Activated CD4-positive, alpha-beta T cell treated with anti-CD3 and anti-CD28 coated beads, Interleukin-2, amount 10 ng/mL, durations not matched to agents 24 days and 14 days (primary cell): Measurements from ENCODE around the gene C20orf204. TPM values are rescaled to one million over a fixed set of nuclear protein-coding genes. Genes with fewer than 3 reads are reported as not detected.
"Not testable (repeated sequence)": the region's sequence is repeated elsewhere in the genome, so short reads cannot be mapped to it uniquely, and the experiment has no call there.

Source experiments
- DNase-seq: peaks from one replicate; pipeline ENCODE4 v3.0.0; 2022
- H3K27ac Mint-ChIP-seq: one replicate; pipeline ENCODE4 v1.8.0; 2022; ENCODE audit warnings: mild to moderate bottlenecking, mixed read lengths
- H3K27me3 Mint-ChIP-seq: one replicate; pipeline ENCODE4 v1.8.0; 2022; ENCODE audit warnings: mixed read lengths
- H3K36me3 Mint-ChIP-seq: one replicate; pipeline ENCODE4 v1.8.0; 2022; ENCODE audit warnings: low read depth, mild to moderate bottlenecking, mixed read lengths
- H3K4me1 Mint-ChIP-seq: one replicate; pipeline ENCODE4 v1.8.0; 2021; ENCODE audit warnings: mixed read lengths
- H3K4me3 Mint-ChIP-seq: one replicate; pipeline ENCODE4 v1.8.0; 2022; ENCODE audit warnings: mild to moderate bottlenecking, moderate library complexity, mixed read lengths
- H3K9me3 Mint-ChIP-seq: one replicate; pipeline ENCODE4 v1.8.0; 2021; ENCODE audit warnings: mixed read lengths
- intact Hi-C: fragments of 100-400 bp; cut with micrococcal nuclease; formaldehyde crosslinking; loops from one replicate; pipeline ENCODE4 v1.15.1; 2023
- total RNA-seq: library from RNA; stranded (reverse); gene quantifications from 2 replicates; pipeline ENCODE4 v1.2.3, GENCODE V29; 2022

The C20orf204 gene
- total RNA-seq, 1 donor from 2014 or later = 6.8 TPM

DNA sequence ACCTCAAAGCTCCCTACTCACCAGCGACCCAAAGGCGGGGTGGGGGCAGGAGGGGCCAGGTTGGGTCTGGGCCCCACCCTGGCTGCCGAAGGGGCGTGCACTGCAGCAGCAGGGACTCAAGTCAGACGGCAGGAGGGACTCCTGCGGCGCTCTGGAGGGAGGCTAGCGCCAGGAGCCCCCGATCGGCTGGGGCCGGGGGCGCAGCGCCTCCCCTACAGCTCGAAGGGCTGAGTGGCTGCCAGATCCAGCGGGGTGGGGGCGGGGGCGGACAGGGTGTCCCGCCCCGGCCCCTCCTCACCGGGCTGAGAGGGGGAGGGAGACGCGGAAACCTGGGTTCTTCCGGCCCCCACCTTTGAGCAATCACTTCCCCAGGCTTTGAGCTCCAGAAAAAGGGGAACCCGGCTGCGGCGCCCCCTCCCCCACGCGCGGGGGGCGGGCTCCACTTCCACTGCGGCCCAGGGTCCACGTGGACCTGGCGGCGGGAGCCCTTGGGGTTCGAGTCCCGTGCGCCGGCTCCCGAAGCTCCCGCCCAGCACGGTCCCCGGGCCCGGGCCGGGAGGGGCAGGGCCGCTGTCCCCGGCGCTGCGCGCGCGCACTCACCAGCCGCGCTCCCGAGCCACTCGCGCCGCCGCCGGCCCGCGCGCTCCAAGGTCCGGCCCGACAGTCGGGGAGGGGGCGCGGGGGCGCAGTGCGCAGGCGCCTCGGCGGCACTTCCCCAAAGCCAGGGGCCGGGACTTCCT lies 43.5 kb downstream of the C20orf204 start, which contains the start of gene RGS19:
RGS19 (minus strand) TSS at position 246 of the 740 bp plus-strand sequence. CDS start 2,632 bp downstream, outside the sequence.
- Mint-ChIP-seq H3K4me1 (peaks cover 29% of the 10 kb centered on the region), H3K36me3 (peaks cover 11% of the 10 kb centered on the region), H3K4me3 (peak within 1 kb of the TSS; percentile 95), H3K9me3 (no peaks in the 10 kb centered on the region), H3K27me3 (peaks cover 13% of the 10 kb centered on the region), H3K27ac (peak within 1 kb of the TSS; percentile 80)
- DNase-seq = peak; percentile 93
- intact Hi-C loops = loop anchor here (1.0 to 5.0 kb wide), 2 partner anchors 13 to 557 kb away; partner anchors contain the start of gene PPDPF

DNA sequence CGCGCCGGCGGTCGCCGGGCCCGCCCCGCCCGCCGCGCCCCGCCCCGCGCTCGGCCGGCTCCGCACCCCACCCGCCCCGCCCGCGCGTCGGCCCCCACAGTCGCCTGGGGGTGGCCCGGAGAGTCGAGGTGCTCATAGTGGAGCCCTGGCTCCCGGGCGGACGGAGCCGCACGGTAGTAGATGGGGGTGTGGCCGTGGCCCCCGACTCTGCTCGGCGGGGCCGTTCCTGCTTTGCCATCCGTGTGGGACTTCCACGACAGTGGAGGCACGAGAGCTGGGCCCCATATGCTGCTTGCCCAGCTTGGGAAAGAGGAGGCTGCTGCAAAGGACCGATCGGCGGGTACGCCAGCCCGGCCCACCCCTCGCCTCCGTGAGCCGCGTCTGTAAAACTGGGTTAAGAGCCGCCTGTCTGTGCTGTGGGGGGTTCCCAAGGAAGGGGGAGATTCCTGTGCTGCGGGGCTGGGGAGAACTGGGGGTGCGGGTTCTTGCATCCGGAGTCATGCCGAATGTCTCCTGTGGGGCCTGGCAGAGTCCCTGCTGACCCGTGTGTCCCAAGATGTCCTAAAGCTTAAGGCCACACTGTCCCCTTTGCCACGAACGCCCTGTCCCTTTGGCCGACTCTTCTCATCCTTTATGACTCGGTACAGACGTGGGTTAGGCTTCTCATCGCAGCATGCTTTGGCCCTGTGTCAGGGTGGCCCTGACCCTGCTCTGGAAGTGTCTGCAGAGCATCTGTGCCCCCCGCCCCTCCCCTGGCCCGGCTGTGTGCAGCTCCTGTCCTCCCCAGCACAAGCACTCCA lies 44.2 kb downstream of the C20orf204 start, which contains the start of gene OPRL1:
OPRL1 (plus strand) TSS at position 70 of the 800 bp plus-strand sequence. CDS start 12,639 bp downstream, outside the sequence.
- Mint-ChIP-seq H3K4me3 (peak within 1 kb of the TSS; percentile 95), H3K27ac (peak within 1 kb of the TSS; percentile 80), H3K4me1 (peaks cover 30% of the 10 kb centered on the region), H3K9me3 (no peaks in the 10 kb centered on the region), H3K36me3 (peaks cover 11% of the 10 kb centered on the region), H3K27me3 (peaks cover 19% of the 10 kb centered on the region)
- DNase-seq = no peak
- intact Hi-C loops = no loop called here

DNA sequence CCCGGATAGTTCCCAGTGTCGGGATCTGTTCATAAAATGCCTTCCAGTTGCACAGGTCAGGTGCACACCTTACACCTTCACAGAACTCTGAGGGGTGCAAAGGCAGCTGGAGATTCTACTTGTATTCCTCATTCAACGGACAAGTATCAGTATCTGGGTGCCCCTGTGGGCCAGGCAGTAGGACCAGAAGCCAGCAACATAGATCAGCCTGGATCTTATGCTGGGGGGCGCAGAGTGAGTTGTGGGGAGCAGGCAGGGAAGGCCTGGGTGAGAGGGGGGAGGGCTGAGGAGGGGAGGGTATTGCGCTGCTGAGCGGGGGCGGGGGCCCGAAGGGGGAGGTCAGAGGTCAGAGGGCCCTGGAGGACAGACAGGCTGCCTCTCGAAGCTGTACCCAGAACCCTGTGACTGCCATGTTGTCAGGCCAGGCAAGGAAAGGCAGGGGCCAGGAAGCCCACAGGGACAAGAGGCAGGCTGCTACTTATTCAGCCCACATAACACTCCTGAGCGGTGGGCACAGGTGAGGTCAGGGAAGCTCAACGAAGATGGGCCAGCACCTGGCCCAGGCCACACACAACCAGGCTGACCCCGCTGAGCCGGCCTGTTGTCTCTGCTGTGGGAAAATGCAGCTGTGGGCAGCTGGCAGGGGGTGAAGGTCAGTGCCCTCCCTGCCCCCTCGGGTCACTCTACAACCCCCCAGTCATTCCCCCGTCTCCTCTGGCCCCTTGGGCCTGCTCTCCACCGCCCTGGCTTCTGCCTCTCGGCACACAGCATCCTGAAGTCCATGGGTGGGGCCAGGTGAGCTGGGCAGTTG lies 45.0 kb downstream of the C20orf204 start:
- H3K4me1 Mint-ChIP-seq = peaks cover 29% of the 10 kb centered on the region
- peak overlapping the region; percentile 42 for H3K27ac Mint-ChIP-seq
- peak; percentile 68 for DNase-seq
- peaks cover 26% of the 10 kb centered on the region for H3K27me3 Mint-ChIP-seq
- H3K36me3 Mint-ChIP-seq = peaks cover 6% of the 10 kb centered on the region
- intact Hi-C loops = no loop called here
- H3K4me3 Mint-ChIP-seq = peak overlapping the region; percentile 71
- no peaks in the 10 kb centered on the region for H3K9me3 Mint-ChIP-seq

DNA sequence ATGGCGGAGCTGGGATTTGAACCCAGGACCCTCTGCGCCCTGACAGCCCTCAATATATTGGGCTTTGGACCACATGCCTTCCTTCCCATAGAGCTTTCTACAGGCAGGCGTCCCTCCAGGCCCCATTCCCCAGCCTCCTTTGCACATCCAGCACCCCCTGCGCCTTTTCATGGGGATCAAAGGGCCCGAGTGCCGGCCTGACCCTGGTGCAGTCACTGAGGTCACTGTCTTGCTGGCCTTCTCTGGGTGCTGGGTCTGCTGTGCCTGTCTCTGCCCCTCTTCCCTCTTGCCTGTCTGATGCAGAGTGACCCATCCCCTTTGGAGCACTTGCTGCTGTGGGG lies 45.6 kb downstream of the C20orf204 start:
- intact Hi-C loops = no loop called here
- Mint-ChIP-seq H3K4me3 (peak overlapping the region; percentile 68), H3K27me3 (peaks cover 30% of the 10 kb centered on the region), H3K4me1 (peaks cover 29% of the 10 kb centered on the region), H3K9me3 (no peaks in the 10 kb centered on the region), H3K36me3 (peaks cover 5% of the 10 kb centered on the region), H3K27ac (no peak overlapping the region)
- no peak for DNase-seq

DNA sequence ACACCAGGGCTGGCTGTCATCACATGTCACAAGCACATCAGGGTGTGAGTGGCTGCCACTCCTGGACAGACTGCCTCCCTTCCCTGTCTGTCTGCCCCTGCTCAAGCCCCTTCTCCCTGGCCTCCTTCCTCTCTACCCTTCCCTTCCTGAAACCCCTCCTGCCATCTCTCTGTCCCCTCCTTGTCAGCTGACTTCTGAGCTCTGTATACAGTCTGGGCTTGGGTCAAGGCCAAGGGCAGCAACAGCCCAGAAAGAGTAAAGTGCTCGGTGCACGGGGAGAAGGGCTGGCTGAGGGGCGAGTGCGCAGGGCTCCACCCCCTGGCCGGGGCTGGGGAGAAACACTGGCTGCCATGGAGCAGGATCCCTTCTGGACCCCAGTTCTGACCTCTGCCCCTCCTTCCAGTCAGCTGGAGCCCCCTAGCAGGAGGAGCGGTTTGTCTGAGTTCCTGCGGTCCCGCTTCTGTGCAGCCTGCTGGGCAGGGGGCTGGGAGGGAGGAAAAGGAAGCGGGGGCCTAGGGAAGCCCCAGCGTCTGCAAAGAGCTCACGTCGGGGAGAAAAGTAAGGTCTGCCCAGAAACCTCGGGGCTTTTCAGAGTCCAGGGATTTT lies 46.2 kb downstream of the C20orf204 start:
- DNase-seq = no peak
- intact Hi-C loops = loop anchor here (2.0 kb wide), 1 partner anchor 19 kb away; the partner anchor contains the start of gene TCEA2
- Mint-ChIP-seq H3K27me3 (peaks cover 32% of the 10 kb centered on the region), H3K27ac (peak overlapping the region; percentile 45), H3K4me1 (peaks cover 27% of the 10 kb centered on the region), H3K4me3 (peak overlapping the region; percentile 68), H3K9me3 (no peaks in the 10 kb centered on the region), H3K36me3 (peaks cover 5% of the 10 kb centered on the region)

DNA sequence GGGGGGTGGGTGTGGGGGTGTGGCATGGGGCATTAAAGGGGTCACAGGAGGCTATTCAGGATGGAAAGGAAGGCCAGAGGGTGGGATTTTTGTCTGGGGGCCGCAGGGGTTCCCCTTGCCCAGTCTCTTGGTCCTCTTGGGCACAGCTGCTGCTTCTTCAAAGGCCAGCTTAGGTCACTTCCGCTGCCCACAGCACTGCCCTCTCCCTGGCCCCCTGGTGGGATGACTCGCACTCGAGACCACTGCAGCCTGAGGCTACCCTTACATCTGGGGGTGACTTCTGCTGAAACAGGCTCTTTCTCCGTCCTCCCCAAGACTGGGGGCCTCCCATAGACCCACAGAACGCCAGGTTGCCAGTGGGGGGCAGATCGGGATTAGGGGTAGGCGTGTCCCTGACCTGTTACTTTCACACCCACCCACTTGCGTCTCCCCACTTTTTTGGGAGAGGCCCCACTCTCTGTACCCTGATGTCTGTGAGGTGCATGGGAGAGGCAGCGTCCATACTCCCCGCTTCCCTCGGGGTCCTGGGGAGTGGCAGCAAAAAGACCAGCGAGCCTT lies 46.9 kb downstream of the C20orf204 start:
- H3K4me1 Mint-ChIP-seq = peaks cover 26% of the 10 kb centered on the region
- H3K36me3 Mint-ChIP-seq = peaks cover 3% of the 10 kb centered on the region
- no peaks in the 10 kb centered on the region for H3K9me3 Mint-ChIP-seq
- H3K27me3 Mint-ChIP-seq = peaks cover 32% of the 10 kb centered on the region
- peak overlapping the region; percentile 82 for H3K4me3 Mint-ChIP-seq
- intact Hi-C loops = loop anchor here (1.0 to 2.0 kb wide), 2 partner anchors 20 to 37 kb away; partner anchors contain the start of gene TCEA2
- no peak for DNase-seq
- H3K27ac Mint-ChIP-seq = no peak overlapping the region

DNA sequence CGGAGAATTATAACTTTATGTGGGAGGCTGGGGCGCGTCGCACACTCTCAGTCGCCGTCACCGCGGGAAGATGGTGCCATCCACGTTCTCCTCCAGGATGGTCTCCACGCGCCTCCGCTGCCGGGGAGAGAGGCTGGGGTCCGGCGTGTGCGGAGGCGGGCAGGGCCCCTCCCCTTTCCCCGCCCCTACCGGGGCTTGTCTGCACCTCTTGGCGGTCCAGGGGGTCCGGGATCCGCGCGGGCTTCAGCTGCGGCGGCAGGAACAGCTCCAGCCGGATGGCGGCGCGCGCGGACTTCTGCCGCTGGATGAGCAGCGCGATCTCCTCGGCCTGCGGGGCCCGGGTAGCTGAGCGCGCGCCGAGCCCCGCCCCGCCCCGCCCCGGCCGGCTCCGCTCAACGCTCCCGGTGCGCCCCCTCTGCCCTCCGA lies 47.4 kb downstream of the C20orf204 start:
- intact Hi-C loops = loop anchor here (1.0 to 2.0 kb wide), 2 partner anchors 21 to 37 kb away; partner anchors contain the start of gene TCEA2
- no peak overlapping the region for H3K27ac Mint-ChIP-seq

DNA sequence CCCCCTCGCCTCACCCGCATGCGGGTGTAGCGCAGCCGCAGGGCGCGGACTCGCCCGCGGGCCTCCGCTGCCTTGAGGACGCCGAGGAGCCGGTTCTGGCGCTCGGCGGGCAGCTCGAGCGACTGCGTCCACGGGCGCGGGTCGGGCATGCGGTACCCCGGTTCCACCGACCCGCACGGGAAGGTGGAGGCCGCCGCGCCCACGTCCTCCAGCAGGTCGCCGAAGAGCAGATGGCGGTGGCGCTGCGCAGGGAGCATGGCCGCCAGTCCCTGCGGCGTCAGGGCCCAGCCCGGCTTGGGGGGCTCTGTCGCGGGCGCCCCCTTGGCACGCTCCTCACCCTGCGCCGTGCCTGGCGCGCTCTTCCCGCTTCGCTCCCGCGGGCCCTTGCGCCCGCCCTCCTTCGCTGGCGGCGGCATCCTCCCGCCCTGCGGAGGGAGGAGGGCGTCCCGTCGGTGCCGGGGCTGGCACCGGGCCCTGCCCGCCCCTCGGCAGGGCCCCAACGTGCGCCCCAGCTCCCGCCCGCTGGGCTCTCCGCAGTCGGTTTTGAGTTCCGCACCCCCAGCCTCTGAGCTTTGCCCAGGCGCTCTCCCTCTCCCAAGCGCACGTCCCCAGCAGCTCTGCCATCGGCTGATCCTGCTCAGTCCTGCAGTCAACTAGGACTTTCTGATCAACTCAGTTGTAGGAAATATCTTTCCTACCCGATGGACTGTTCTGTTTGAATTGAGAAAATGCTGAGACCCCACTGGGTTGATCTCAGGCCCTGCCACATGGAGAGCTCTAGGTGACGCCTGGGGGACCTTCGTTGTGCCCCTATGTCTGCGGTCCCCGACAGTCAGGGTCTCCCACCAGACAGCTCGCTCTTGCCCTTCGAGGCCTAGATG lies 48.1 kb downstream of the C20orf204 start, which contains the start of gene LKAAEAR1:
LKAAEAR1 (minus strand) TSS at position 595 of the 881 bp plus-strand sequence; CDS start at position 416, 179 bp downstream.
- Mint-ChIP-seq H3K9me3 (no peaks in the 10 kb centered on the region), H3K4me3 (peak within 1 kb of the TSS; percentile 83), H3K36me3 (peaks cover 1% of the 10 kb centered on the region), H3K27me3 (peaks cover 35% of the 10 kb centered on the region), H3K4me1 (peaks cover 23% of the 10 kb centered on the region), H3K27ac (no peak within 1 kb of the TSS)
- no peak for DNase-seq
- intact Hi-C loops = loop anchor here (1.0 to 2.0 kb wide), 2 partner anchors 21 to 36 kb away; partner anchors contain the start of gene TCEA2

More for the DNA sequence above, 47.4 kb downstream of the C20orf204 start:
- Mint-ChIP-seq H3K36me3 (peaks cover 2% of the 10 kb centered on the region), H3K27me3 (peaks cover 32% of the 10 kb centered on the region), H3K4me1 (peaks cover 25% of the 10 kb centered on the region), H3K4me3 (peak overlapping the region; percentile 82), H3K9me3 (no peaks in the 10 kb centered on the region)
- DNase-seq = peak; percentile 93

DNA sequence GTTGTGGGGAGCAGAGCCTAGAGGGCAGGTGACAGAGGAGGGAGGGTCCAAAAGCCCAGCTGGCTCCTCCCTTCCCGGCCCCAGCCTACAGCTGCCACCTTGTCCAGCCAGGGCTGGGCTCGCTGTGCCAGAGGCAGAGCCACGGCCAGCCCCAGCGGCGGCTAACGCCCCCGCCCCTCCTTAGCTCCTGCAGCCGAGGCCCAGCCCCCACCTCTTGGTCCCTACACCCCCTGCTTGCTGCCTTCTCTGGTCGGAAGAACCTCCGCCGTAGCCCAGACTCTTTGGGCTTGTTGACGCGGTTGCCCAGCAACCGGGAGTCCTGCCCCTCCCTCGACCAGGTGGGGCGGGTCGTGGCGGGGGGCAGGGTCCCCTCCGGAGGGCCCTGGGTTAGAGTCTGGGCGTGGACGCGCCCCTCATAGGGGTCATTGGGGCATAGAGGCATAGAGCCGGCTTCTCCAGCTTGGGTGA lies 48.7 kb downstream of the C20orf204 start:
- peaks cover 35% of the 10 kb centered on the region for H3K27me3 Mint-ChIP-seq
- H3K9me3 Mint-ChIP-seq = no peaks in the 10 kb centered on the region
- intact Hi-C loops = no loop called here
- no peaks in the 10 kb centered on the region for H3K36me3 Mint-ChIP-seq
- H3K27ac Mint-ChIP-seq = no peak overlapping the region
- no peak for DNase-seq
- H3K4me3 Mint-ChIP-seq = peak overlapping the region; percentile 83
- H3K4me1 Mint-ChIP-seq = peaks cover 22% of the 10 kb centered on the region

DNA sequence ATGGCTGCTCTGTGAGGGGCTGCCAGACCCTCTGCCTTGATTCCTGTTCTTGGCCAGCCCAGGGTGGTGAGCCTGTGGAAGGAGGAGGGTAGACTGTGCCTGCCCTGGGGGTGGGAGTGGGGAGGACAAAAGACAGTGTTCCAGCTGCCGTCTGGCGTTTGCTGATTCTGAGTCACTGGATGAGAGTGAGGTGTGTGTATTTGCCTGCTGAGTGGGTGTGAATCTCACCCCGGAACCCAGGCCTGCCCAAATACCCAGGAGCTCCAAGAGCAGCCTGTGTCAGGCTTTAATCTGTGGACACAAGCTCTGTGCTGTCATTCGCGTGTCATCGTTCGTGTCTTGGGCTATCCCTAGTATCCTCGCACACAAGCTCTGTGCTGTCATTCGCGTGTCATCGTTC lies 50.8 kb downstream of the C20orf204 start:
- Mint-ChIP-seq H3K36me3 (no peaks in the 10 kb centered on the region), H3K27ac (no peak overlapping the region), H3K4me1 (peaks cover 14% of the 10 kb centered on the region), H3K9me3 (no peaks in the 10 kb centered on the region), H3K27me3 (peaks cover 33% of the 10 kb centered on the region), H3K4me3 (no peak overlapping the region)
- intact Hi-C loops = no loop called here
- no peak for DNase-seq

DNA sequence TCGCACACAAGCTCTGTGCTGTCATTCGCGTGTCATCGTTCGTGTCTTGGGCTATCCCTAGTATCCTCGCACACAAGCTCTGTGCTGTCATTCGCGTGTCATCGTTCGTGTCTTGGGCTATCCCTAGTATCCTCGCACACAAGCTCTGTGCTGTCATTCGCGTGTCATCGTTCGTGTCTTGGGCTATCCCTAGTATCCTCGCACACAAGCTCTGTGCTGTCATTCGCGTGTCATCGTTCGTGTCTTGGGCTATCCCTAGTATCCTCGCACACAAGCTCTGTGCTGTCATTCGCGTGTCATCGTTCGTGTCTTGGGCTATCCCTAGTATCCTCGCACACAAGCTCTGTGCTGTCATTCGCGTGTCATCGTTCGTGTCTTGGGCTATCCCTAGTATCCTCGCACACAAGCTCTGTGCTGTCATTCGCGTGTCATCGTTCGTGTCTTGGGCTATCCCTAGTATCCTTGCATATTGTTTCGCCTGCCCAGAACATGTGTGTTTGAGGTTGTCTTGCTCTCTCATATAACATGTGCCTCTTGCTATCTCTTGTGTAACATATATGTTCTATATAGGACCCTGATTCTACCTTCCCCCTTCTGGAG lies 51.3 kb downstream of the C20orf204 start:
- intact Hi-C loops, H3K36me3 Mint-ChIP-seq, H3K4me3 Mint-ChIP-seq, H3K9me3 Mint-ChIP-seq, H3K27ac Mint-ChIP-seq, DNase-seq: not testable (repeated sequence)
- H3K4me1 Mint-ChIP-seq = peaks cover 12% of the 10 kb centered on the region
- H3K27me3 Mint-ChIP-seq = peaks cover 29% of the 10 kb centered on the region
